NB4 (cell line): ENCODE data around the gene CTBP2.

ENCODE experiments used
- CTCF ChIP-seq: IDR thresholded peaks from one replicate; pipeline ENCODE4 v1.5.1; 2012; ENCODE audit warnings: low read depth, low read length
- POLR2A ChIP-seq: IDR thresholded peaks from 2 replicates; pipeline ENCODE4 v1.6.1; 2011; ENCODE audit warnings: mild to moderate bottlenecking; ENCODE audit not compliant: insufficient read length; ENCODE audit errors: extremely low read depth

- TF ChIP-seq CTCF (no peak), POLR2A (no peak)
Observed at GRCh38 chr10:125149036-125149679, 11.2 kb downstream of the CTBP2 start.
